SK-N-SH treated with all-trans-retinoic acid at 6 μM for 48 hours (cell line): ENCODE measurements around the gene HADHA.

Source experiments
- ATAC-seq: fragments of 200-7000 bp; cut with Tn5 transposase; 3 replicates; pipeline ENCODE4 v1.9.1; 2020; ENCODE audit warnings: mild to moderate bottlenecking, moderate library complexity
- ARNTL ChIP-seq: fragments of 450-650 bp; formaldehyde crosslinking; IDR thresholded peaks from 2 replicates; pipeline ENCODE4 v1.5.0; 2020; ENCODE audit warnings: low read depth, mild to moderate bottlenecking, moderate library complexity, borderline replicate concordance
- BACH2 ChIP-seq: fragments of 250-450 bp; sonication (Bioruptor Pico); IDR thresholded peaks from 2 replicates; pipeline ENCODE4 v1.9.0; 2021; ENCODE audit warnings: mild to moderate bottlenecking, borderline replicate concordance
- CREB5 ChIP-seq: fragments of 250-450 bp; sonication (Bioruptor Pico); IDR thresholded peaks from 2 replicates; pipeline ENCODE4 v1.5.1; 2020; ENCODE audit warnings: low read depth, mild to moderate bottlenecking, moderate library complexity
- CSDC2 ChIP-seq: fragments of 250-450 bp; sonication (Bioruptor Pico); IDR thresholded peaks from 2 replicates; pipeline ENCODE4 v1.5.0; 2020; ENCODE audit warnings: mild to moderate bottlenecking, moderate library complexity
- CSRNP3 ChIP-seq: fragments of 250-450 bp; sonication (Bioruptor Pico); IDR thresholded peaks from 2 replicates; pipeline ENCODE4 v1.5.1; 2021; ENCODE audit warnings: mild to moderate bottlenecking, moderate library complexity
- GLIS3 ChIP-seq: fragments of 250-450 bp; sonication (Bioruptor Pico); IDR thresholded peaks from 2 replicates; pipeline ENCODE4 v1.5.0; 2020; ENCODE audit warnings: mild to moderate bottlenecking, moderate library complexity
- ISL1 ChIP-seq: fragments of 250-450 bp; sonication (Bioruptor Pico); IDR thresholded peaks from 2 replicates; pipeline ENCODE4 v2.1.2; 2022; ENCODE audit warnings: mild to moderate bottlenecking, moderate library complexity
- OSR1 ChIP-seq: fragments of 250-450 bp; sonication (Bioruptor Pico); IDR thresholded peaks from 2 replicates; pipeline ENCODE4 v1.8.0; 2022; ENCODE audit warnings: moderate library complexity, mild to moderate bottlenecking, inconsistent platforms
- PATZ1 ChIP-seq: fragments of 250-450 bp; sonication (Bioruptor Pico); IDR thresholded peaks from 2 replicates; pipeline ENCODE4 v1.8.0; 2020; ENCODE audit warnings: mild to moderate bottlenecking, moderate library complexity, borderline replicate concordance
- POU6F1 ChIP-seq: fragments of 250-450 bp; sonication (Bioruptor Pico); IDR thresholded peaks from 2 replicates; pipeline ENCODE4 v1.8.0; 2021; ENCODE audit warnings: low read depth, mild to moderate bottlenecking, moderate library complexity, borderline replicate concordance
- PPARA ChIP-seq: fragments of 250-450 bp; sonication (Bioruptor Pico); IDR thresholded peaks from 2 replicates; pipeline ENCODE4 v1.5.0; 2020; ENCODE audit warnings: mild to moderate bottlenecking, borderline replicate concordance
- RARB ChIP-seq: fragments of 250-450 bp; sonication (Bioruptor Pico); IDR thresholded peaks from 2 replicates; pipeline ENCODE4 v1.8.0; 2021; ENCODE audit warnings: mild to moderate bottlenecking, moderate library complexity
- SNAI2 ChIP-seq: fragments of 250-450 bp; sonication (Bioruptor Pico); IDR thresholded peaks from 2 replicates; pipeline ENCODE4 v1.5.0; 2020; ENCODE audit warnings: mild to moderate bottlenecking, moderate library complexity
- TCF4 ChIP-seq: fragments of 250-450 bp; sonication (Bioruptor Pico); IDR thresholded peaks from 2 replicates; pipeline ENCODE4 v1.8.0; 2021; ENCODE audit warnings: mild to moderate bottlenecking, moderate library complexity, borderline replicate concordance
- TSHZ2 ChIP-seq: fragments of 250-450 bp; sonication (Bioruptor Pico); IDR thresholded peaks from 2 replicates; pipeline ENCODE4 v1.5.0; 2020; ENCODE audit warnings: mild to moderate bottlenecking, moderate library complexity
- ZC3H10 ChIP-seq: fragments of 250-450 bp; sonication (Bioruptor Pico); IDR thresholded peaks from 2 replicates; pipeline ENCODE4 v1.5.1; 2021; ENCODE audit warnings: mild to moderate bottlenecking, moderate library complexity
- ZFP3 ChIP-seq: fragments of 250-450 bp; sonication (Bioruptor Pico); IDR thresholded peaks from 2 replicates; pipeline ENCODE4 v1.5.0; 2020; ENCODE audit warnings: mild to moderate bottlenecking, moderate library complexity
- ZFP30 ChIP-seq: fragments of 450-650 bp; formaldehyde crosslinking; IDR thresholded peaks from 2 replicates; pipeline ENCODE4 v1.5.0; 2022; ENCODE audit warnings: mild to moderate bottlenecking, moderate library complexity
- ZNF565 ChIP-seq: fragments of 450-650 bp; formaldehyde crosslinking; conservative IDR thresholded peaks from 2 replicates; pipeline ENCODE4 v1.5.0; 2020; ENCODE audit warnings: low read depth, mild to moderate bottlenecking, moderate library complexity
- ZNF70 ChIP-seq: fragments of 450-650 bp; formaldehyde crosslinking; IDR thresholded peaks from 2 replicates; pipeline ENCODE4 v1.5.0; 2020; ENCODE audit warnings: mild to moderate bottlenecking, moderate library complexity
- ZNF8 ChIP-seq: fragments of 450-650 bp; formaldehyde crosslinking; IDR thresholded peaks from 2 replicates; pipeline ENCODE4 v1.5.0; 2020; ENCODE audit warnings: mild to moderate bottlenecking, moderate library complexity

Gene HADHA

DNA sequence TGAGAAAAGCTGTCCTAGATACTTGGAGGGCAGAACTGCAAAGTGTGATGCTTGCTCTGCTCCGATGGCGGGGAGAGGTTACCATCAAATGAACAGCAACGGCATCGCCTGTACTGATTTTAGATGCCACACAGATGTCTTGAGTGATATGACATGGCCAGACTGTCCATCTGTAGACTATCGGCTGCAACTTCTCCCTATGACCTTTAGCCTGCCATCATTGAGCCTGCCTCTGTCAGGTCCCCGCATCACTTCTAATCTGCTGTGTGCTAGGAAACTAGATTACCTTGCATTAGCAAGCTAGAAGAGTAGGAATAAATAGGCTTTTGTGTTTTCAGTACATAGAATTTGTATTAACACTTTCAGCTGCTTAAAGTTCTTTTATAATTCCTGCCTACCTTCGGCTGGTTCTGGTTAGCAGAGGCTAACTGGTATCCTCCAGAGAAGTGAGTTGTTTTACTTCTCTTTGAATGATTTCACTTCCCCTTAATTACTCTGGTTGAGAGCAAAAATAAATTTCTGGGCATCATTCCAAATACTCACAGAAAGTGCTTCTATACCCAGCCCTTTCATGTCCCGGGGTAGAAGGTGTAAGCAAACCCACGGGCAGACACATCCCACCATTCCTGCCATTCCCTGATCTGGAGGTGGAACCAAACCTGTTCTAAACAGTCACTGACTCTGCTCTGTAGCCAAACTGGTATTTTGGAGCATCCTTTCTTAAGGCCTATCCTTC lies 47.6 kb downstream of the HADHA start (continued):
- TF ChIP-seq ARNTL (no peak), ZFP30 (CRISPR knock-in tag) (no peak), PPARA (CRISPR knock-in tag) (no peak)

DNA sequence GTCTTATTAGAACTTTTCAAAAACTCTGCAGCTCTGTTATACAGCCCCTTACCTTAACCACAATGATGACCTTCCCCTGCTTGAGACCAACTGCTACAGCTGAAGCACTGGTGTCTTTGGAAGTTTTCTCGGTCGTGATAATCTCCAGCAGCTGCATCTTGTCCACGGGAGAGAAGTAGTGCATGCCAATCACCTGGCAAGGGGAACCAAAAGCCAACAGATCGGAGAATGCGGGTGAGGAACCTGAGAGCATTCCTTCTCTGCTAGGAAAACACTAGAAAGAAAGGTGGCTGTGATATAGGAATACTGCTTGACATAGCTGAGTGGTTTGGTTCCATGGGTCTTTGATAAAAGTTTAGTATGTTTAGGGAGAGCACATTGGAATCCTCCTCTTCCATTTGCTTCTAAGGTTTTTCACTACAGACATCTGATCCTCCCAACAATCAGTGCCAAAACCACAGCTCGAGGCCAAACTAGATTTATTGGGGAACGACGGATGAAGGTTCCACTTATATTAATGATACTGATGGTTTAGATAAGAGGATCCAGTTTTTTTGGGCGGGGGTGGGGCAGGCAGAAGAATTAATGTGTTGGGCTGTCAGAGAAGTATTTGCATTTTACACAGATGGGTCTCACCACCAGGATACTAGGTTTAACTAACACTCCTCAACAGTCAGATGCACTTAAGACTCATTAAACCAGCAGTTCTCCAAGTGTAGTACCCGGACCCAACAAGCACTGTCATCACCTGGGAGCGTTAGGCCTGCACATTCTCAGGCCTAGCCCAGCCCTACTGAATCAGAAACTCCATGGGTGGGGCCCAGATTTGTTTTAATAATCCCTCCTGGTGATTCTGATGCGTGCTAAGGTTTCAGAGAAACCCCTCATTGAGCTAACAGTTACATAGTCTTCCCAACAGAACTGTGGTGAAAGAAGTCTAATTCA lies 49.1 kb downstream of the HADHA start:
- peak; percentile 51 for ATAC-seq
- TF ChIP-seq PATZ1, result no peak
- no peak for TF ChIP-seq ZNF565

GRCh38 chr2:26193578-26194231 lies 50.7 kb downstream of the HADHA start:
- TF ChIP-seq ZFP30 (CRISPR knock-in tag), result no peak
- no peak for TF ChIP-seq BACH2 (CRISPR knock-in tag)
- no peak for TF ChIP-seq ZNF70
- TF ChIP-seq PATZ1, result no peak
- no peak for TF ChIP-seq ZFP3
- no peak for TF ChIP-seq TCF4 (CRISPR knock-in tag)
- TF ChIP-seq CREB5 (CRISPR knock-in tag), result no peak
- no peak for TF ChIP-seq OSR1
- TF ChIP-seq ZC3H10, result no peak
- no peak for TF ChIP-seq CSDC2 (CRISPR knock-in tag)
- no peak for TF ChIP-seq ARNTL
- TF ChIP-seq ZNF8 (CRISPR knock-in tag), result no peak
- TF ChIP-seq ISL1 (CRISPR knock-in tag), result no peak
- TF ChIP-seq RARB, result no peak
- TF ChIP-seq TSHZ2 (CRISPR knock-in tag), result no peak
- no peak for TF ChIP-seq ZNF565
- TF ChIP-seq CSRNP3, result no peak
- no peak for TF ChIP-seq POU6F1
- TF ChIP-seq SNAI2 (CRISPR knock-in tag), result no peak
- TF ChIP-seq GLIS3 (CRISPR knock-in tag), result no peak
- no peak for ATAC-seq
